Cardiac septum (tissue), 1 donor: ENCODE measurements around the gene SPEG. TPM values are rescaled to one million over a fixed set of nuclear protein-coding genes. Genes with fewer than 3 reads are reported as not detected.

Experiments
- DNase-seq: peaks from one replicate; pipeline ENCODE4 v3.0.0-alpha.2; 2020; ENCODE audit warnings: low spot score
- intact Hi-C: fragments of 100-400 bp; cut with DNase I; formaldehyde crosslinking; loops from one replicate; pipeline ENCODE4 v1.14.0; 2022
- total RNA-seq: library from RNA; stranded (reverse); fragmentation: NEBNext Ultra II Directional; extraction: Animal tissue kit (Norgen Biotek cat#: 25700); gene quantifications from one replicate; pipeline ENCODE4 v1.2.1, GENCODE V29; 2021
- donor health status: DM: no; HTN: no; CAD: no.

Gene SPEG
- total RNA-seq, 1 donor from 2014 or later, result 199 TPM

GRCh38 chr2:219419012-219419324 lies 15.7 kb upstream of the SPEG start:
- intact Hi-C loops, result no loop called here
- DNase-seq, result no peak

- DNase-seq, result no peak
- intact Hi-C loops, result no loop called here
These were observed 15.1 kb upstream of the SPEG start for GRCh38 chr2:219419331-219420197.

GRCh38 chr2:219420687-219421086 lies 14.0 kb upstream of the SPEG start:
- intact Hi-C loops, result no loop called here
- no peak for DNase-seq

GRCh38 chr2:219421323-219421722 lies 13.3 kb upstream of the SPEG start:
- no peak for DNase-seq
- intact Hi-C loops, result no loop called here

- no peak for DNase-seq
- intact Hi-C loops, result no loop called here
These were observed 11.6 kb upstream of the SPEG start for GRCh38 chr2:219422952-219423534.

- DNase-seq, result no peak
- intact Hi-C loops, result no loop called here
These were observed 10.8 kb upstream of the SPEG start for GRCh38 chr2:219423652-219424377.

- peak; percentile 68 for DNase-seq
- intact Hi-C loops, result no loop called here
These were observed 9.2 kb upstream of the SPEG start for GRCh38 chr2:219425238-219426067.

GRCh38 chr2:219426068-219426443 lies 8.6 kb upstream of the SPEG start:
- intact Hi-C loops, result no loop called here

GRCh38 chr2:219426534-219427136 lies 8.0 kb upstream of the SPEG start:
- DNase-seq, result peak; percentile 73
- intact Hi-C loops, result no loop called here

More at GRCh38 chr2:219426068-219426443, 8.6 kb upstream of the SPEG start:
- DNase-seq, result no peak

- no peak for DNase-seq
- intact Hi-C loops, result no loop called here
These were observed 6.2 kb upstream of the SPEG start for GRCh38 chr2:219428469-219428868.

- no peak for DNase-seq
- intact Hi-C loops, result loop anchor here (1.0 kb wide), 1 partner anchor 25 kb away; no protein-coding TSS in a partner anchor
These were observed 4.6 kb upstream of the SPEG start for GRCh38 chr2:219429958-219430606.

GRCh38 chr2:219430633-219431615 lies 3.7 kb upstream of the SPEG start:
- no peak for DNase-seq
- intact Hi-C loops, result loop anchor here (1.0 kb wide), 1 partner anchor 26 kb away; no protein-coding TSS in a partner anchor

GRCh38 chr2:219433666-219434467 lies 776 bp upstream of the SPEG start:
- DNase-seq, result no peak
- intact Hi-C loops, result loop anchor here (1.0 to 2.0 kb wide), 3 partner anchors 19 to 29 kb away; no protein-coding TSS in a partner anchor

GRCh38 chr2:219434468-219434717 lies 250 bp upstream of the SPEG start:
- no peak for DNase-seq
- intact Hi-C loops, result loop anchor here (1.0 to 2.0 kb wide), 3 partner anchors 18 to 29 kb away; no protein-coding TSS in a partner anchor

GRCh38 chr2:219435701-219436100 lies 1.1 kb downstream of the SPEG start:
- DNase-seq, result no peak

GRCh38 chr2:219436491-219436890 lies 1.8 kb downstream of the SPEG start:
- intact Hi-C loops, result no loop called here
- DNase-seq, result no peak

More at GRCh38 chr2:219435701-219436100, 1.1 kb downstream of the SPEG start:
- intact Hi-C loops, result loop anchor here (2.0 kb wide), 2 partner anchors 17 to 25 kb away; no protein-coding TSS in a partner anchor

GRCh38 chr2:219437141-219437540 lies 2.5 kb downstream of the SPEG start:
- intact Hi-C loops, result no loop called here
- peak; percentile 73 for DNase-seq
